Measurements from ENCODE around the gene CEP164.

CEP164 gene

GRCh38 chr11:117374316-117375055 is 46.8 kb downstream of the CEP164 start:
- no peaks in the 10 kb centered on the region for H3K4me1 Mint-ChIP-seq
- H3K27ac Mint-ChIP-seq: peak overlapping the region; percentile 30
- no peak for ATAC-seq
- no peaks in the 10 kb centered on the region for H3K9me3 Mint-ChIP-seq
- no peak overlapping the region for H3K4me3 Mint-ChIP-seq
- no peak for DNase-seq (ENCODE audit: low spot score in 2 of 2)
- H3K36me3 Mint-ChIP-seq: peaks cover 50% of the 10 kb centered on the region

- Mint-ChIP-seq H3K27ac (peak overlapping the region; percentile 4), H3K36me3 (peaks cover 41% of the 10 kb centered on the region), H3K4me1 (no peaks in the 10 kb centered on the region), H3K4me3 (no peak overlapping the region), H3K9me3 (no peaks in the 10 kb centered on the region)
- ATAC-seq: no peak
- no peak for DNase-seq (ENCODE audit: low spot score in 2 of 2)
Measured at GRCh38 chr11:117375960-117376359, 48.3 kb downstream of the CEP164 start.

- Mint-ChIP-seq H3K9me3 (no peaks in the 10 kb centered on the region), H3K27ac (peak overlapping the region; percentile 4), H3K4me1 (no peaks in the 10 kb centered on the region)
Measured at GRCh38 chr11:117376517-117376916, 48.9 kb downstream of the CEP164 start.

GRCh38 chr11:117378976-117379865 is 51.6 kb downstream of the CEP164 start:
- H3K4me1 Mint-ChIP-seq: no peaks in the 10 kb centered on the region
- H3K27ac Mint-ChIP-seq: peak overlapping the region; percentile 85
- ATAC-seq (no peak), DNase-seq (ENCODE audit: low spot score in 2 of 2) (no peak)
- no peaks in the 10 kb centered on the region for H3K9me3 Mint-ChIP-seq
- H3K4me3 Mint-ChIP-seq: no peak overlapping the region
- H3K36me3 Mint-ChIP-seq: peaks cover 14% of the 10 kb centered on the region

More at GRCh38 chr11:117376517-117376916, 48.9 kb downstream of the CEP164 start:
- no peak overlapping the region for H3K4me3 Mint-ChIP-seq
- peaks cover 36% of the 10 kb centered on the region for H3K36me3 Mint-ChIP-seq
- ATAC-seq (no peak), DNase-seq (ENCODE audit: low spot score in 2 of 2) (no peak)

- no peak for ATAC-seq
- H3K4me3 Mint-ChIP-seq: no peak overlapping the region
- peak overlapping the region; percentile 40 for H3K27ac Mint-ChIP-seq
- no peaks in the 10 kb centered on the region for H3K9me3 Mint-ChIP-seq
- no peak for DNase-seq (ENCODE audit: low spot score in 2 of 2)
- H3K4me1 Mint-ChIP-seq: no peaks in the 10 kb centered on the region
- peaks cover 14% of the 10 kb centered on the region for H3K36me3 Mint-ChIP-seq
Measured at GRCh38 chr11:117380676-117381075, 53.0 kb downstream of the CEP164 start.

GRCh38 chr11:117381481-117382387 is 54.1 kb downstream of the CEP164 start:
- Mint-ChIP-seq H3K9me3 (no peaks in the 10 kb centered on the region), H3K27ac (peak overlapping the region; percentile 40), H3K36me3 (peaks cover 6% of the 10 kb centered on the region), H3K4me3 (no peak overlapping the region), H3K4me1 (no peaks in the 10 kb centered on the region)
- DNase-seq (ENCODE audit: low spot score in 2 of 2) (no peak), ATAC-seq (no peak)

GRCh38 chr11:117382746-117383145 is 55.1 kb downstream of the CEP164 start:
- peaks cover 6% of the 10 kb centered on the region for H3K36me3 Mint-ChIP-seq
- no peaks in the 10 kb centered on the region for H3K9me3 Mint-ChIP-seq
- peak overlapping the region; percentile 40 for H3K27ac Mint-ChIP-seq
- ATAC-seq: no peak
- no peak overlapping the region for H3K4me3 Mint-ChIP-seq
- DNase-seq (ENCODE audit: low spot score in 2 of 2): no peak
- H3K4me1 Mint-ChIP-seq: no peaks in the 10 kb centered on the region

- Mint-ChIP-seq H3K36me3 (peaks cover 6% of the 10 kb centered on the region), H3K4me3 (no peak overlapping the region), H3K4me1 (no peaks in the 10 kb centered on the region), H3K9me3 (no peaks in the 10 kb centered on the region), H3K27ac (no peak overlapping the region)
- ATAC-seq (peak; percentile 45), DNase-seq (ENCODE audit: low spot score in 2 of 2) (no peak)
Measured at GRCh38 chr11:117384045-117384444, 56.4 kb downstream of the CEP164 start.

- DNase-seq (ENCODE audit: low spot score in 2 of 2): no peak
- H3K9me3 Mint-ChIP-seq: no peaks in the 10 kb centered on the region
- H3K4me1 Mint-ChIP-seq: no peaks in the 10 kb centered on the region
- peaks cover 6% of the 10 kb centered on the region for H3K36me3 Mint-ChIP-seq
- no peak overlapping the region for H3K27ac Mint-ChIP-seq
- no peak for ATAC-seq
- H3K4me3 Mint-ChIP-seq: no peak overlapping the region
Measured at GRCh38 chr11:117385471-117385870, 57.8 kb downstream of the CEP164 start.

- no peak overlapping the region for H3K4me3 Mint-ChIP-seq
- no peak overlapping the region for H3K27ac Mint-ChIP-seq
- ATAC-seq: no peak
- DNase-seq (ENCODE audit: low spot score in 2 of 2): no peak
- no peaks in the 10 kb centered on the region for H3K9me3 Mint-ChIP-seq
- peaks cover 8% of the 10 kb centered on the region for H3K36me3 Mint-ChIP-seq
- H3K4me1 Mint-ChIP-seq: no peaks in the 10 kb centered on the region
Measured at GRCh38 chr11:117385906-117386305, 58.3 kb downstream of the CEP164 start.

- Mint-ChIP-seq H3K4me3 (no peak overlapping the region), H3K36me3 (peaks cover 27% of the 10 kb centered on the region), H3K9me3 (no peaks in the 10 kb centered on the region), H3K27ac (no peak overlapping the region), H3K4me1 (no peaks in the 10 kb centered on the region)
- ATAC-seq (no peak), DNase-seq (ENCODE audit: low spot score in 2 of 2) (no peak)
Measured at GRCh38 chr11:117387992-117388755, 60.5 kb downstream of the CEP164 start.

- H3K27ac Mint-ChIP-seq: peak overlapping the region; percentile 78
- H3K36me3 Mint-ChIP-seq: peaks cover 24% of the 10 kb centered on the region
- no peak overlapping the region for H3K4me3 Mint-ChIP-seq
- ATAC-seq (no peak), DNase-seq (ENCODE audit: low spot score in 2 of 2) (no peak)
- no peaks in the 10 kb centered on the region for H3K4me1 Mint-ChIP-seq
- H3K9me3 Mint-ChIP-seq: no peaks in the 10 kb centered on the region
Measured at GRCh38 chr11:117390743-117391142, 63.1 kb downstream of the CEP164 start.

GRCh38 chr11:117391181-117391580 is 63.5 kb downstream of the CEP164 start:
- H3K4me3 Mint-ChIP-seq: no peak overlapping the region
- peaks cover 26% of the 10 kb centered on the region for H3K36me3 Mint-ChIP-seq
- no peaks in the 10 kb centered on the region for H3K9me3 Mint-ChIP-seq
- ATAC-seq (no peak), DNase-seq (ENCODE audit: low spot score in 2 of 2) (no peak)
- peak overlapping the region; percentile 78 for H3K27ac Mint-ChIP-seq
- H3K4me1 Mint-ChIP-seq: no peaks in the 10 kb centered on the region

- H3K9me3 Mint-ChIP-seq: no peaks in the 10 kb centered on the region
- H3K4me3 Mint-ChIP-seq: no peak overlapping the region
- peaks cover 35% of the 10 kb centered on the region for H3K36me3 Mint-ChIP-seq
- no peaks in the 10 kb centered on the region for H3K4me1 Mint-ChIP-seq
- DNase-seq (ENCODE audit: low spot score in 2 of 2): no peak
- no peak for ATAC-seq
- H3K27ac Mint-ChIP-seq: no peak overlapping the region
Measured at GRCh38 chr11:117392001-117392690, 64.5 kb downstream of the CEP164 start.

All from stimulated activated effector memory CD8-positive, alpha-beta T cell treated with anti-CD3 and anti-CD28 coated beads, Interleukin-12 subunit alpha, Interleukin-12 subunit beta, amount 100 ng/mL, for 72 hours (primary cell).